Erythroblast (primary cell): ENCODE results near the gene LIME1.

ENCODE experiments used
- GATA1 ChIP-seq: IDR thresholded peaks from 2 replicates; pipeline ENCODE4 v1.6.1; 2011; ENCODE audit warnings: low read depth, mild to moderate bottlenecking, control low read depth, low read length, moderate library complexity
- POLR2A ChIP-seq: IDR thresholded peaks from 2 replicates; pipeline ENCODE4 v1.6.1; 2011; ENCODE audit warnings: mild to moderate bottlenecking, low read length

DNA sequence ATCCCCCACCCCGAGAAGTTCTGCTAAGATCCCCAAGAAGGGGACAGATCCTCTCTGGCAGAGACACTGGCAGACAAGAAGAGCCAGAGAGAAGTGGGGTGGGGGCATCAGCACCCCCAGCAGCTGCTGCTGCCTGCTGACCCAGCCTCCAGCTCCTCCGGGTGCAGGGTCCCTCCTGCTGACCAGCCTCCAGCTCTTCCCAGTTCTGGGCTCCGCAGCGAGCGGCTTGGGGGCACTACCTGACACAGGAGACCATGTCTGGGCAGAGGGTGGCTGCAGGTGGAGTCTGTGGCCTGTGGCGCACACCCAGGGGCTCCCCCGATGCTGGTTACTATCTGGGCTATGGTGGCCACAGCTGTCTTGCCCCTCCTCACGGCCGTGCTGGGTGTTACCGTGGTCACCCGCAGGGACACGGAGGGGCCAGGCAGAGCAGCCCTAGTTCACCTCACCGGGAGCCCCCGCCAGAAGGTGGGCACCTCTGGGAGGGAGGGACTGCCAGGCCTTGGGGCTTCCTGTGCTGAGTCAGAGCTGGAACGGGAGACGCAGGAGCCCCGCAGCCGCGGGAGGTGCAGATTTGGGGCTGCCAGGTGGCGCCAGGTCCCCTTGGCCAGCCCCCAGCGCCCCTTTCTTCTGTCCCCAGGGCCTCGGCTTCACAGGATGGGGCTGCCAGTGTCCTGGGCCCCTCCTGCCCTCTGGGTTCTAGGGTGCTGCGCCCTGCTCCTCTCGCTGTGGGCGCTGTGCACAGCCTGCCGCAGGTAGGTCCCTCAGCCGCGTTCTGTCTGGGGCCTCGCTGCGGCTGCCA is 630 bp downstream of the LIME1 start:
- TF ChIP-seq POLR2A (no peak), GATA1 (no peak)
